ENCODE results near the gene MSI2. TPM values are rescaled to one million over a fixed set of nuclear protein-coding genes. Genes with fewer than 3 reads are reported as not detected.

The MSI2 gene
- total and polyA plus RNA-seq, 2 experiments from 2014 or later: 4.3 to 17.9 TPM

- Histone ChIP-seq H3K9ac (no peak overlapping the region), H2AFZ (no peak overlapping the region), H3K4me3 (no peak overlapping the region), H3K27ac (no peak overlapping the region), H3K27me3 (replicated peaks; ENCODE audit: insufficient read depth) (no peaks in the 10 kb centered on the region), H3K9me2 (ENCODE audit: insufficient read depth) (no peaks in the 10 kb centered on the region), H3K9me3 (ENCODE audit: low read depth) (no peaks in the 10 kb centered on the region), H3F3A (ENCODE audit: insufficient read depth) (no peaks in the 10 kb centered on the region), H4K20me1 (ENCODE audit: insufficient read depth) (no peaks in the 10 kb centered on the region), H3K4me1 (ENCODE audit: insufficient read depth) (no peaks in the 10 kb centered on the region), H3K4me2 (ENCODE audit: unreplicated experiment) (no peak overlapping the region), H3K79me2 (ENCODE audit: insufficient read depth) (no peaks in the 10 kb centered on the region), H3K36me3 (ENCODE audit: low read depth) (no peaks in the 10 kb centered on the region)
- in situ Hi-C loops (cut with MboI): no loop called here
- WGBS, 2 experiments (ENCODE audit: low coverage in 1 of 2, low lambda C conversion rate in 2 of 2, missing lambda C conversion rate in 2 of 2): 94% methylated on average over 10 of the region's 10 CpGs
- no peak for TF ChIP-seq EZH2 (IDR thresholded peaks at IDR 0.05; ENCODE audit: insufficient read depth, poor library complexity, severe bottlenecking)
- TF ChIP-seq EZH2phosphoT487 (IDR thresholded peaks at IDR 0.05; ENCODE audit: insufficient read depth, low read depth): no peak
- no peak for DNase-seq
These were observed 293.7 kb downstream of the MSI2 start for GRCh38 chr17:57550016-57550415.

GRCh38 chr17:57550668-57551315, 294.5 kb downstream of the MSI2 start:
- Histone ChIP-seq H3K27me3 (replicated peaks; ENCODE audit: insufficient read depth) (no peaks in the 10 kb centered on the region), H3K4me1 (ENCODE audit: insufficient read depth) (no peaks in the 10 kb centered on the region), H3K79me2 (ENCODE audit: insufficient read depth) (no peaks in the 10 kb centered on the region), H3F3A (ENCODE audit: insufficient read depth) (no peaks in the 10 kb centered on the region), H3K27ac (no peak overlapping the region), H3K4me3 (no peak overlapping the region), H3K9me3 (ENCODE audit: low read depth) (no peaks in the 10 kb centered on the region), H2AFZ (no peak overlapping the region), H3K36me3 (ENCODE audit: low read depth) (no peaks in the 10 kb centered on the region), H3K9me2 (ENCODE audit: insufficient read depth) (no peaks in the 10 kb centered on the region), H4K20me1 (ENCODE audit: insufficient read depth) (no peaks in the 10 kb centered on the region), H3K9ac (no peak overlapping the region), H3K4me2 (ENCODE audit: unreplicated experiment) (no peak overlapping the region)
- in situ Hi-C loops (cut with MboI): no loop called here
- DNase-seq: no peak
- TF ChIP-seq EZH2 (IDR thresholded peaks at IDR 0.05; ENCODE audit: insufficient read depth, poor library complexity, severe bottlenecking) (no peak), EZH2phosphoT487 (IDR thresholded peaks at IDR 0.05; ENCODE audit: insufficient read depth, low read depth) (no peak)
- 81 to 86% methylated on average over 11 of the region's 11 CpGs for WGBS, 2 experiments (ENCODE audit: low coverage in 1 of 2, low lambda C conversion rate in 2 of 2, missing lambda C conversion rate in 2 of 2)

GRCh38 chr17:57551321-57552079, 295.2 kb downstream of the MSI2 start:
- in situ Hi-C loops (cut with MboI): no loop called here
- no peak overlapping the region for H2AFZ ChIP-seq
- 83% methylated on average over 13 to 14 of the region's 14 CpGs for WGBS, 2 experiments (ENCODE audit: low coverage in 1 of 2, low lambda C conversion rate in 2 of 2, missing lambda C conversion rate in 2 of 2)
- no peaks in the 10 kb centered on the region for H3F3A ChIP-seq (ENCODE audit: insufficient read depth)
- no peaks in the 10 kb centered on the region for H3K9me2 ChIP-seq (ENCODE audit: insufficient read depth)
- DNase-seq: no peak
- no peaks in the 10 kb centered on the region for H3K4me1 ChIP-seq (ENCODE audit: insufficient read depth)
- H4K20me1 ChIP-seq (ENCODE audit: insufficient read depth): no peaks in the 10 kb centered on the region
- no peaks in the 10 kb centered on the region for H3K36me3 ChIP-seq (ENCODE audit: low read depth)
- H3K27ac ChIP-seq: no peak overlapping the region
- no peak overlapping the region for H3K9ac ChIP-seq
- H3K79me2 ChIP-seq (ENCODE audit: insufficient read depth): no peaks in the 10 kb centered on the region
- no peak for TF ChIP-seq EZH2phosphoT487 (IDR thresholded peaks at IDR 0.05; ENCODE audit: insufficient read depth, low read depth)
- TF ChIP-seq EZH2 (IDR thresholded peaks at IDR 0.05; ENCODE audit: insufficient read depth, poor library complexity, severe bottlenecking): no peak
- H3K9me3 ChIP-seq (ENCODE audit: low read depth): no peaks in the 10 kb centered on the region
- no peak overlapping the region for H3K4me2 ChIP-seq (ENCODE audit: unreplicated experiment)
- H3K4me3 ChIP-seq: no peak overlapping the region
- H3K27me3 ChIP-seq (replicated peaks; ENCODE audit: insufficient read depth): no peaks in the 10 kb centered on the region

DNA sequence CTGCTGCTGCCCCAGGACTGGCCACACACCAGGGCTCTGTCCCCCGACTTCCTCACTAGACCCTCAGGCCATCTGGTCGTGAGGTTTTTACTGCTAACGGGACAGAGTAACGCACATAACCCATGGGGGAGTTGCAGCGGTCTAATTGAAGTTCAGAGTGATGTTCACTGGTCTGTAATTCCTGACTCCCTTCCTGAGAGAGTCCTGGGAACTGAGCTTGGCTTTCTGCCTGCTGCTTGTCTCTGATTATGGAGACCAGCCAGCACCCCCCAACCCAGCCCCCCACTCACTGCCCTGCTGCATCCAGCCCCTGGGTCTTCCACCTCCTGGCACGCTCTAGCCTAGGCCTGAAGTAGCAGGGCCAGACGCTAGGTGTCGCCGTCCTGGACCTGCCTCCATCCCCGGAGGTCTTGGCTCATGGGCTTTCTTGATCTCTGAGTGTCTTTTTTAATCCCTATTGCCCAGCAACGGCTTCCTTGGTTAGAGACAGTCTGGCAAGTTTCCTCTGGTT, 295.8 kb downstream of the MSI2 start:
- H3K9me2 ChIP-seq (ENCODE audit: insufficient read depth): no peaks in the 10 kb centered on the region
- H3K79me2 ChIP-seq (ENCODE audit: insufficient read depth): no peaks in the 10 kb centered on the region
- H3K4me2 ChIP-seq (ENCODE audit: unreplicated experiment): no peak overlapping the region
- no peak overlapping the region for H2AFZ ChIP-seq
- no peaks in the 10 kb centered on the region; the same call in 1 of the 2 replicates for H3K4me1 ChIP-seq (ENCODE audit: insufficient read depth)
- no peak overlapping the region for H3K27ac ChIP-seq
- 35 to 41% methylated on average over 11 of the region's 11 CpGs for WGBS, 2 experiments (ENCODE audit: low coverage in 1 of 2, low lambda C conversion rate in 2 of 2, missing lambda C conversion rate in 2 of 2)
- no peak overlapping the region for H3K9ac ChIP-seq
- in situ Hi-C loops (cut with MboI): no loop called here
- H3K4me3 ChIP-seq: no peak overlapping the region
- H4K20me1 ChIP-seq (ENCODE audit: insufficient read depth): no peaks in the 10 kb centered on the region
- TF ChIP-seq EZH2 (IDR thresholded peaks at IDR 0.05; ENCODE audit: insufficient read depth, poor library complexity, severe bottlenecking) (no peak), EZH2phosphoT487 (IDR thresholded peaks at IDR 0.05; ENCODE audit: insufficient read depth, low read depth) (no peak)
- no peaks in the 10 kb centered on the region for H3K9me3 ChIP-seq (ENCODE audit: low read depth)
- no peaks in the 10 kb centered on the region for H3F3A ChIP-seq (ENCODE audit: insufficient read depth)
- peak; percentile 42 for DNase-seq
- H3K27me3 ChIP-seq (replicated peaks; ENCODE audit: insufficient read depth): no peaks in the 10 kb centered on the region
- no peaks in the 10 kb centered on the region for H3K36me3 ChIP-seq (ENCODE audit: low read depth)

All from GM23248 (cell line).